ENCODE data around the gene LTBP2. TPM values are rescaled to one million over a fixed set of nuclear protein-coding genes. Genes with fewer than 3 reads are reported as not detected.

The LTBP2 gene
- total and polyA plus RNA-seq, 2 of the 13 experiments (the other 11 are each of a cell fraction or from before 2014, with no cell fraction given): 0.20 to 0.41 TPM

DNA sequence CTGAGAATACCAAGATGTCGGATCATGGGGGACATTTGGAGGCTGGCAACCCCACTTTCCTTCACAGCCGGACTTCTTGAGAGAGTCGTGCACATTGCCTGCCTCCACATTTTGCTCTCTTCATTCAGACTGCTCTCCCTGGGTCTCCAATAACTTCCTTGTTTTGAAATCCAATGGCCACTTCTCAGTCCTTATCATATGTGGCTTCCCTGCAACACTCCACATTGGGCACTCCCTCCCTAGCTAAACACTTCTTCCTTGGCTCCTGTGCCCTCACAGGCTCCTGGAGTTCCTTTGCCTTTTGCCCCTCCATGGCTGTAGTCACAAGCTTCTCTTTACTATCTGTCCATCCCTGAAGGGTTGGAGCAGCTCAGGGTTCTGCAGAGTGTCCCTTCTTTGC, 149.0 kb downstream of the LTBP2 start:
- TF ChIP-seq GATAD1 (CRISPR knock-in tag; IDR thresholded peaks at IDR 0.05) (no peak), NFKB2 (CRISPR knock-in tag; IDR thresholded peaks at IDR 0.05; ENCODE audit: borderline replicate concordance) (no peak), NFATC3 (CRISPR knock-in tag; IDR thresholded peaks at IDR 0.05) (no peak), NR2F2 (IDR thresholded peaks at IDR 0.05; ENCODE audit: borderline replicate concordance, low read depth) (no peak), HMGA1 (CRISPR knock-in tag; conservative IDR thresholded peaks at IDR 0.05) (no peak), KLF15 (CRISPR knock-in tag; IDR thresholded peaks at IDR 0.05; ENCODE audit: borderline replicate concordance) (no peak), ZSCAN30 (CRISPR knock-in tag; IDR thresholded peaks at IDR 0.05) (no peak), MED1 (CRISPR knock-in tag; IDR thresholded peaks at IDR 0.05) (no peak)
- TF ChIP-seq, protein P1, sequence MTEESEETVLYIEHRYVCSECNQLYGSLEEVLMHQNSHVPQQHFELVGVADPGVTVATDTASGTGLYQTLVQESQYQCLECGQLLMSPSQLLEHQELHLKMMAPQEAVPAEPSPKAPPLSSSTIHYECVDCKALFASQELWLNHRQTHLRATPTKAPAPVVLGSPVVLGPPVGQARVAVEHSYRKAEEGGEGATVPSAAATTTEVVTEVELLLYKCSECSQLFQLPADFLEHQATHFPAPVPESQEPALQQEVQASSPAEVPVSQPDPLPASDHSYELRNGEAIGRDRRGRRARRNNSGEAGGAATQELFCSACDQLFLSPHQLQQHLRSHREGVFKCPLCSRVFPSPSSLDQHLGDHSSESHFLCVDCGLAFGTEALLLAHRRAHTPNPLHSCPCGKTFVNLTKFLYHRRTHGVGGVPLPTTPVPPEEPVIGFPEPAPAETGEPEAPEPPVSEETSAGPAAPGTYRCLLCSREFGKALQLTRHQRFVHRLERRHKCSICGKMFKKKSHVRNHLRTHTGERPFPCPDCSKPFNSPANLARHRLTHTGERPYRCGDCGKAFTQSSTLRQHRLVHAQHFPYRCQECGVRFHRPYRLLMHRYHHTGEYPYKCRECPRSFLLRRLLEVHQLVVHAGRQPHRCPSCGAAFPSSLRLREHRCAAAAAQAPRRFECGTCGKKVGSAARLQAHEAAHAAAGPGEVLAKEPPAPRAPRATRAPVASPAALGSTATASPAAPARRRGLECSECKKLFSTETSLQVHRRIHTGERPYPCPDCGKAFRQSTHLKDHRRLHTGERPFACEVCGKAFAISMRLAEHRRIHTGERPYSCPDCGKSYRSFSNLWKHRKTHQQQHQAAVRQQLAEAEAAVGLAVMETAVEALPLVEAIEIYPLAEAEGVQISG (CRISPR knock-in tag; IDR thresholded peaks at IDR 0.05): no peak
- intact Hi-C loops (cut with micrococcal nuclease; ENCODE audit: unreplicated experiment) (no loop called here), in situ Hi-C loops (cut with HindIII; ENCODE audit: extremely low pct_ligation_motif_present, low pct_unique_long_range_greater_than_20kb) (no loop called here)
- no peak overlapping the region for H3K4me2 ChIP-seq (ENCODE audit: low read depth, low read length)
- no peak overlapping the region for H2AFZ ChIP-seq (ENCODE audit: low read length)
- BruUV-seq (replicated peaks): no TSS peak
- H3K27ac ChIP-seq (ENCODE audit: extremely low read length, insufficient read depth, low read length): no peak overlapping the region
- no peaks in the 10 kb centered on the region for H3K9me3 ChIP-seq (ENCODE audit: low read length)
- H3K4me3 ChIP-seq (replicated peaks in 1 of 3; ENCODE audit: insufficient read depth in 1 of 3, low read depth in 2 of 3, low read length in 3 of 3): no peak overlapping the region
- H3K36me3 ChIP-seq (replicated peaks in 1 of 2; ENCODE audit: control insufficient read depth in 1 of 2, insufficient read depth in 2 of 2, low read length in 2 of 2): no peaks in the 10 kb centered on the region
- DNase-seq (ENCODE audit: low spot score) (no peak), FAIRE-seq (no peak), ATAC-seq (no peak)
- H3K9ac ChIP-seq (ENCODE audit: insufficient read depth, low read depth, low read length): no peak overlapping the region
- H3K27me3 ChIP-seq (ENCODE audit: control insufficient read depth in 1 of 2, insufficient read depth in 2 of 2, low read length in 2 of 2): no peaks in the 10 kb centered on the region
- no peaks in the 10 kb centered on the region for H3K79me2 ChIP-seq (ENCODE audit: insufficient read depth, low read length)
- ChIA-PET POLR2A (no interaction called here), CTCF (ENCODE audit: low intra/inter-chr PET ratio, low total read pairs) (no interaction called here)
- 94% methylated on average over 3 of the region's 3 CpGs for WGBS (ENCODE audit: low lambda C conversion rate)
- H3K4me1 ChIP-seq (ENCODE audit: insufficient read depth, low read length): no peaks in the 10 kb centered on the region
- no peaks in the 10 kb centered on the region for H4K20me1 ChIP-seq (ENCODE audit: insufficient read depth, low read length)

Data from HepG2 (cell line).